ENCODE measurements around the gene OPHN1. TPM values are rescaled to one million over a fixed set of nuclear protein-coding genes. Genes with fewer than 3 reads are reported as not detected.

Gene OPHN1
- polyA plus RNA-seq, 1 donor from 2014 or later, result not detected

GRCh38 chrX:68438575-68438974 lies 5.3 kb upstream of the OPHN1 start:
- H3K27me3 Mint-ChIP-seq, result peaks cover 11% of the 10 kb centered on the region
- peaks cover 2 to 10% (median 7%) of the 10 kb centered on the region in 3 donors for H3K4me1 Mint-ChIP-seq
- no peaks in the 10 kb centered on the region for H3K9me3 Mint-ChIP-seq
- peaks cover 2% of the 10 kb centered on the region for H3K36me3 Mint-ChIP-seq
- no peak overlapping the region for H3K27ac Mint-ChIP-seq
- no peak overlapping the region for H3K4me3 Mint-ChIP-seq

DNA sequence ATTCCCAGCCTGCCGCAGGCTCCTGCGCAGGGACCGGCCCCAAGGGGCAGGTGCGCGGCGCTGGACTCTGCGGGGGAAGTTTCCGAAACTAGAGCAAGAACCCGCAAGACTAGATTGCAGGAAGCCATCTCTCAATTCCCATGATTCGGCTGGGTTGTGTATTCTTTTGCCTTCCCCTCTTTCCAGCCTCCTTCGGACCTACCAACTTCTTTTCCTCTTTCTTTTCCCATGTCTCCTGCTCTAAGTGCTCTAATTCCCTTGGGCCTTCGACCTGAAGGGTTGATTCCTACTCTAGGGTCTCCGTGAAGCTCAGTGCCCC lies 645 bp upstream of the OPHN1 start:
- peaks cover 2% of the 10 kb centered on the region for H3K36me3 Mint-ChIP-seq
- H3K9me3 Mint-ChIP-seq, result peaks cover 0 to 2% (median 0%) of the 10 kb centered on the region in 3 donors
- peaks cover 0 to 2% (median 1%) of the 10 kb centered on the region in 3 donors for H3K4me1 Mint-ChIP-seq
- peaks cover 30% of the 10 kb centered on the region for H3K27me3 Mint-ChIP-seq
- H3K27ac Mint-ChIP-seq, result no peak overlapping the region
- peak overlapping the region; percentile 64 to 89 (median 76) for H3K4me3 Mint-ChIP-seq

DNA sequence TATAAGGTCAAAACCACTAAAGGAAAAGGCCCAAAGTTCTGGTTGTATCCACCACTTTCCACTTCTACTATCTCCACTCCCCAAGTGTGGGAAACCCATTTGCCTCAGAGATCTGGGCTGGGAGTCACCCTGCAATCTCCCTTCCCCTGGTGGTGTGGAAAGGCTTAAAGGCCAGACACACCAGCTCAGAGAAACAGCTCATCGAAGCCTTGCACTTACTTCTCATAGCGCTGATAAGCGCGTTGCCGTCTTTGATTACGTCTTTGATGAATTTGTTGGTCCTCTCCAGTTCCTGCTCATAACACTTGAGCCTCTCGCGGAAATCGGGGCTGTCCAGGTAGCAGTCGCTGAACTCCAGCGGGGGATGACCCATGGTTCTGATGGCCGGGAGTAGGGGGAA lies 647 bp downstream of the OPHN1 start:
- peaks cover 0 to 2% (median 1%) of the 10 kb centered on the region in 3 donors for H3K4me1 Mint-ChIP-seq
- H3K9me3 Mint-ChIP-seq, result peaks cover 0 to 2% (median 0%) of the 10 kb centered on the region in 3 donors
- H3K27me3 Mint-ChIP-seq, result peaks cover 30% of the 10 kb centered on the region
- H3K4me3 Mint-ChIP-seq, result no peak overlapping the region
- H3K36me3 Mint-ChIP-seq, result no peaks in the 10 kb centered on the region
- no peak overlapping the region for H3K27ac Mint-ChIP-seq

DNA sequence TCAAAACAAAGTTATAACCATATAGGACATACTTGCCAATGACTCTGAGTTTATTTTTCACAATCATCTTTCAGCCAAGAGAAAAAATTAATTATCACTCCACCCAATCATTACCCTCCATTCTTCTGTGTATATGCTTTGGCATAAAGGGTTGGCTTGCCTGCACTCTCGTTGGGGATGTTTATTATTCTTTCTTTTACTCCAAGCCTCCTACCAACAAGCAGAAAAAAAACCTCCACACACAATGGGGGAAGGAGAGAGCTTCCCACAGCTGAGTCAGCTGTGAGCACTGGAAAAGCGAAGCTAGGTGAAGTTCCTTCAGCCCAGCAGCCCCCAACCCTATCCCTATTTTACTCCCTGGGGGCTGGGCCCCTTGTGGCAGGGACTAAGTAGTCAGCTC lies 1.5 kb downstream of the OPHN1 start:
- H3K36me3 Mint-ChIP-seq, result no peaks in the 10 kb centered on the region
- peaks cover 0 to 2% (median 0%) of the 10 kb centered on the region in 3 donors for H3K9me3 Mint-ChIP-seq
- no peak overlapping the region for H3K27ac Mint-ChIP-seq
- H3K27me3 Mint-ChIP-seq, result peaks cover 30% of the 10 kb centered on the region
- H3K4me1 Mint-ChIP-seq, result peaks cover 0 to 2% (median 1%) of the 10 kb centered on the region in 3 donors
- H3K4me3 Mint-ChIP-seq, result peak overlapping the region in 1 of 4 donors; percentile 58

DNA sequence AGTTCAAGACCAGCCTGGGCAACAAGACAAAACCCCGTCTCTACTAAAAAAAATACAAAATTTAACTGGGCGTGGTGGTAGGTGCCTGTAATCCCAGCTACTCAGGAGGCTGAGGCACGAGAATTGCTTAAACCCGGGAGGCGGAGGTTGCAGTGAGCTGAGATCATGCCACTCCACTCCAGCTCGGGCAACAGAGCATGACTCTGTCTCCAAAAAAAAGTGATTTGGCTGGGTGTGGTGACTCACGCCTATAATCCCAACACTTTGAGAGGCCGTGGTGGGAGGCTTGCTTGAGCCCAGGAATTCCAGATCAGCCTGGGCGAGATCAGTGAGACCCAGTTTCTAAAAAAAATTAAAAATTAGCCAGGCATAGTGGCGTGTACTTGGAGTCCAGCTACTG lies 4.1 kb downstream of the OPHN1 start:
- no peaks in the 10 kb centered on the region for H3K36me3 Mint-ChIP-seq
- no peak overlapping the region for H3K4me3 Mint-ChIP-seq
- H3K27me3 Mint-ChIP-seq, result peaks cover 21% of the 10 kb centered on the region
- peaks cover 0 to 2% (median 0%) of the 10 kb centered on the region in 3 donors for H3K9me3 Mint-ChIP-seq
- H3K4me1 Mint-ChIP-seq, result peaks cover 0 to 2% (median 1%) of the 10 kb centered on the region in 3 donors
- H3K27ac Mint-ChIP-seq, result no peak overlapping the region

- H3K27ac Mint-ChIP-seq, result no peak overlapping the region
- peaks cover 0 to 2% (median 0%) of the 10 kb centered on the region in 3 donors for H3K9me3 Mint-ChIP-seq
- no peaks in the 10 kb centered on the region for H3K36me3 Mint-ChIP-seq
- no peak overlapping the region for H3K4me3 Mint-ChIP-seq
- H3K4me1 Mint-ChIP-seq, result peaks cover 0 to 1% (median 0%) of the 10 kb centered on the region in 3 donors
- H3K27me3 Mint-ChIP-seq, result peaks cover 17% of the 10 kb centered on the region
Observed at GRCh38 chrX:68428431-68428830, 4.9 kb downstream of the OPHN1 start.

- Mint-ChIP-seq H3K36me3 (peaks cover 2% of the 10 kb centered on the region), H3K27ac (no peak overlapping the region), H3K4me3 (no peak overlapping the region), H3K9me3 (peaks cover 0 to 1% (median 0%) of the 10 kb centered on the region in 3 donors), H3K27me3 (peaks cover 2% of the 10 kb centered on the region), H3K4me1 (peaks cover 0 to 5% (median 0%) of the 10 kb centered on the region in 3 donors)
Observed at GRCh38 chrX:68424719-68425118, 8.6 kb downstream of the OPHN1 start.

GRCh38 chrX:68422478-68422877 lies 10.8 kb downstream of the OPHN1 start:
- Mint-ChIP-seq H3K4me3 (no peak overlapping the region), H3K27ac (no peak overlapping the region), H3K4me1 (peaks cover 0 to 5% (median 0%) of the 10 kb centered on the region in 3 donors), H3K27me3 (peaks cover 2% of the 10 kb centered on the region), H3K36me3 (peaks cover 2% of the 10 kb centered on the region), H3K9me3 (peaks cover 0 to 3% (median 0%) of the 10 kb centered on the region in 3 donors)

DNA sequence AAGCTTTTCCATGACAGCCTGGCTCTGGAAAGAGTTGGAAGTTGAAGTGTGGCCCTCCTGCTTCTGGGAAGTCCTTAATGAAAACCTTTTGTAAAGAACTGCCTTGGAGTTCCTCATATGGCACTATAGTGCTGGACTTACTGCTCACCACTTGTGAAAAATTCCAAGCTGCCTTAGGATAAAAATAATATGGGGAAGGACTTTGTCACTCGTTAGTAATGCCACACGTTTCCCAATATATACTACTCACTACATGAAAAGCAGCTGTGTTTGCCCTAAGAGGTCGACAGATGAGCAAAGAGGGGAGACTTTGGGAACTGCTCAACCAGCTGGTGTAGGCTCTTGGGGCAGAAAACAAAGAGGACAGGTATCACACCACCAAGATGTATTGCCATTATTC lies 11.7 kb downstream of the OPHN1 start:
- Mint-ChIP-seq H3K4me1 (peaks cover 0 to 5% (median 0%) of the 10 kb centered on the region in 3 donors), H3K27me3 (peaks cover 2% of the 10 kb centered on the region)

DNA sequence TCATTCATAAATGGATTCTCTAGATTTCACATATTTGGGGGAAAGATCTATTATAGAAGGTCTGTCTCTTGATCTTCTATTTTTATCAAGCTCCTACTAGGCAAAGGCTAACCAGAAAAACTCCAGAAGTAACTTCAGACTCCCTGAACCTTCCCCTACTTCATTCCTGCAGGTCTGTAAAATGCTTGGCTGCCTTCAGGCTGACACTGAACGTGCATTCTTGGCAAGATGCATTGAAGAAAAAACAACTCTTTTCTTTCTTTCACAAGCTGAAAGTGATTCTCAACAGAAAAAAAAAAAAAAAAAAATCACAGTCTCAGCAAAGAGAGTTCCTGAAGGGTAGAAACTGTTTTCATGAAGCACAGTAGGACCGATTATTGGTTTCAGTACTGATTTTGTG lies 12.7 kb downstream of the OPHN1 start:
- Mint-ChIP-seq H3K9me3 (peaks cover 0 to 3% (median 0%) of the 10 kb centered on the region in 3 donors), H3K27ac (no peak overlapping the region), H3K4me3 (no peak overlapping the region), H3K27me3 (peaks cover 2% of the 10 kb centered on the region), H3K4me1 (peaks cover 0 to 6% (median 0%) of the 10 kb centered on the region in 3 donors), H3K36me3 (peaks cover 2% of the 10 kb centered on the region)

More for the DNA sequence above, 11.7 kb downstream of the OPHN1 start:
- no peak overlapping the region for H3K4me3 Mint-ChIP-seq
- H3K9me3 Mint-ChIP-seq, result peaks cover 0 to 3% (median 0%) of the 10 kb centered on the region in 3 donors
- peaks cover 2% of the 10 kb centered on the region for H3K36me3 Mint-ChIP-seq
- H3K27ac Mint-ChIP-seq, result no peak overlapping the region

GRCh38 chrX:68419975-68420374 lies 13.3 kb downstream of the OPHN1 start:
- Mint-ChIP-seq H3K27me3 (peaks cover 2% of the 10 kb centered on the region), H3K4me1 (peaks cover 0 to 6% (median 0%) of the 10 kb centered on the region in 3 donors), H3K4me3 (no peak overlapping the region), H3K36me3 (peaks cover 2% of the 10 kb centered on the region), H3K27ac (no peak overlapping the region), H3K9me3 (peaks cover 0 to 3% (median 0%) of the 10 kb centered on the region in 3 donors)

- Mint-ChIP-seq H3K27ac (no peak overlapping the region), H3K27me3 (peaks cover 2% of the 10 kb centered on the region), H3K4me1 (peaks cover 0 to 6% (median 0%) of the 10 kb centered on the region in 3 donors), H3K4me3 (no peak overlapping the region), H3K36me3 (peaks cover 2% of the 10 kb centered on the region), H3K9me3 (peaks cover 0 to 3% (median 0%) of the 10 kb centered on the region in 3 donors)
Observed at GRCh38 chrX:68417651-68418050, 15.6 kb downstream of the OPHN1 start.

DNA sequence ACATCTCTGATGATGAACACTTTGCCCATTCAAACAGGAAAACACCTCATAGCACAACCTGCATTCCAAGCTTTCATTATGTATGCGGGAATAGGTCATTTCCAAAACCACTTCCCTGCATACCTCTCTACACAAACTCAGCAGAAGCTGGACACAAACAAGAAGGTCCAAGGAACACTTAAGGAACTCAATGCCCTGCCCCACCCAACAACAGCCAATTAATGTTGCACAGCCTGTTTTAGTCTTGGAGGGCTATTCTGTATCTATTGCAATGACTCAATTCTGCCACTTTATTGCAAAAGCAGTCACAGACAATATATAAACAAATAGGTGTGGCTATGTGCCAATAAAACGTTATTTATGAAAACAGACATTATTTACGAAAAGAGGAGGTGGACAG lies 16.7 kb downstream of the OPHN1 start:
- Mint-ChIP-seq H3K27me3 (peaks cover 2% of the 10 kb centered on the region), H3K36me3 (peaks cover 2% of the 10 kb centered on the region), H3K27ac (no peak overlapping the region), H3K9me3 (peaks cover 0 to 3% (median 0%) of the 10 kb centered on the region in 3 donors), H3K4me3 (no peak overlapping the region), H3K4me1 (peaks cover 0 to 4% (median 0%) of the 10 kb centered on the region in 3 donors)

DNA sequence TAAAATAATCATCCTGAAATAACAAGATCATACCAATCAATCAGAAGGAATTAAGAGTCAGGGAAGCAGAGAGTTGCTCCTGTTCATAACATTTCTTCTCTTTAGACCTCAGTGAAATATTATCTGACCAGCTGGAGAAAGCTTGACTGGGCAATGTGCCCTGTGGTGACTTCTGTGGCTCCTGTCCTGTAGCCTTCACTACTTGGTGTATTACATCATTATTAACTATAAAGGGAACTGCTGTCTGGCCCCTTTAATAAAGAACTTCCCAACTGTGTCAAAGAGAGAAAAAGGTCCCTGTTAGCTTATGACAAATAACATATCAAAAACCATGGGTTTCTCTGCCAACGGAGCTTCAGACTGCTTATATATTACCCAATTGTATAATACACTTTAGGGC lies 18.0 kb downstream of the OPHN1 start:
- Mint-ChIP-seq H3K27me3 (peaks cover under 1% of the 10 kb centered on the region), H3K27ac (no peak overlapping the region), H3K4me1 (peaks cover 0 to 4% (median 0%) of the 10 kb centered on the region in 3 donors), H3K4me3 (no peak overlapping the region), H3K36me3 (no peaks in the 10 kb centered on the region), H3K9me3 (peaks cover 0 to 3% (median 0%) of the 10 kb centered on the region in 3 donors)

GRCh38 chrX:68413254-68413653 lies 20.0 kb downstream of the OPHN1 start:
- no peak overlapping the region for H3K4me3 Mint-ChIP-seq
- no peaks in the 10 kb centered on the region for H3K27me3 Mint-ChIP-seq
- H3K4me1 Mint-ChIP-seq, result peaks cover 0 to 1% (median 0%) of the 10 kb centered on the region in 3 donors
- H3K36me3 Mint-ChIP-seq, result no peaks in the 10 kb centered on the region
- H3K27ac Mint-ChIP-seq, result no peak overlapping the region
- no peaks in the 10 kb centered on the region for H3K9me3 Mint-ChIP-seq

DNA sequence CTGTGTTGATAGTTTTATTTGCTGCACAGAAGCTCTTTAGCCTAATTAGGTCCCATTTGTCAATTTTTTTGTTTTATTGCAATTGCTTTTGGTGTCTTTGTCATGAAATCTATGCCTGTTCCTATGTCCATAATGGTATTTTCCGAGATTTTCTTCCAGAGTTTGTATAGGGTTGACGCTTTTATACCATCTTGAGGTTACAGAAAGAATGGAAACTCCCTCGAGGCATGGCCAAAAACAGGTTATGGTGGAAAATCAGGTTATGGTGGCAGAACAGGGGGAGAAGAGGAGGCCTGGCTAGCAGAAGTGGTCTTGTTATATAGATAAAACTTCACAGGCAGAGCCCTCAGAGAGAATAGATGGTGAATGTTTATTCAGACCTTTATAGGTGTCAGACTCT lies 21.6 kb downstream of the OPHN1 start:
- no peaks in the 10 kb centered on the region for H3K36me3 Mint-ChIP-seq
- no peaks in the 10 kb centered on the region for H3K9me3 Mint-ChIP-seq
- no peak overlapping the region for H3K27ac Mint-ChIP-seq
- H3K27me3 Mint-ChIP-seq, result no peaks in the 10 kb centered on the region
- H3K4me1 Mint-ChIP-seq, result peaks cover 0 to 1% (median 0%) of the 10 kb centered on the region in 3 donors
- no peak overlapping the region for H3K4me3 Mint-ChIP-seq
